Measurements from ENCODE around the gene AMOTL2. TPM values are rescaled to one million over a fixed set of nuclear protein-coding genes. Genes with fewer than 3 reads are reported as not detected.

The AMOTL2 gene
- total RNA-seq, 1 experiment from 2014 or later = 30.9 TPM

GRCh38 chr3:134364061-134364935, 9.9 kb downstream of the AMOTL2 start:
- Histone ChIP-seq H2AK5ac (ENCODE audit: insufficient read length, low read length) (no peak overlapping the region), H3K56ac (ENCODE audit: insufficient read length, low read depth, low read length) (no peak overlapping the region), H3K9me3 (ENCODE audit: control insufficient read depth, low read depth, low read length) (no peaks in the 10 kb centered on the region), H2AFZ (ENCODE audit: low read length) (no peak overlapping the region), H2BK120ac (ENCODE audit: low read depth, low read length, poor library complexity, severe bottlenecking) (peak overlapping the region; percentile 78), H3K14ac (ENCODE audit: insufficient read depth, low read length) (peak overlapping the region; percentile 90), H3K9ac (ENCODE audit: extremely low read depth, insufficient read length, low read length) (peak overlapping the region; percentile 29), H3K23ac (ENCODE audit: insufficient read length, low read depth, low read length) (no peak overlapping the region), H2BK12ac (ENCODE audit: insufficient read length, low read depth, low read length) (peak overlapping the region; percentile 78), H2BK20ac (ENCODE audit: low read depth, low read length, poor library complexity, severe bottlenecking) (peak overlapping the region; percentile 85), H3K4me2 (ENCODE audit: insufficient read depth, insufficient read length, low read length) (peak overlapping the region; percentile 11), H3K27me3 (ENCODE audit: insufficient read depth, low read length) (no peaks in the 10 kb centered on the region), H4K8ac (replicated peaks; ENCODE audit: insufficient read length, low read depth, low read length) (no peak overlapping the region), H2BK15ac (ENCODE audit: low read depth, low read length) (no peak overlapping the region), H3T11ph (ENCODE audit: low read length) (no peak overlapping the region), H3K4ac (ENCODE audit: low read depth, low read length) (peak overlapping the region; percentile 82), H3K79me1 (ENCODE audit: insufficient read depth, low read depth, low read length, poor library complexity, severe bottlenecking) (no peaks in the 10 kb centered on the region), H3K79me2 (ENCODE audit: insufficient read depth, low read length) (no peaks in the 10 kb centered on the region), H3K27ac (ENCODE audit: insufficient read length, low read depth, low read length) (peak overlapping the region; percentile 69), H3K18ac (ENCODE audit: insufficient read length, low read depth, low read length) (peak overlapping the region; percentile 89), H3K23me2 (ENCODE audit: insufficient read length, low read depth, low read length, poor library complexity, severe bottlenecking) (no peaks in the 10 kb centered on the region), H2BK5ac (ENCODE audit: insufficient read length, low read length) (peak overlapping the region; percentile 56), H3K4me1 (ENCODE audit: insufficient read depth, low read length) (peaks cover 21% of the 10 kb centered on the region; the same call in 1 of the 2 replicates), H4K91ac (ENCODE audit: insufficient read length, low read depth, low read length) (peak overlapping the region; percentile 96), H4K20me1 (ENCODE audit: control insufficient read depth, insufficient read depth, insufficient read length) (no peaks in the 10 kb centered on the region), H4K5ac (ENCODE audit: insufficient read length, low read depth, low read length) (no peak overlapping the region)
- no CpG with 5 or more reads among the region's 37 CpGs for WGBS (ENCODE audit: extremely low coverage, insufficient read length, low lambda C conversion rate)
- no peak for TF ChIP-seq CTCF (conservative IDR thresholded peaks at IDR 0.05)
- Mint-ChIP-seq H3K36me3 (ENCODE audit: insufficient read depth in 1 of 3, low read depth in 3 of 3) (peaks cover 70 to 90% (median 84%) of the 10 kb centered on the region in 3 experiments), H3K27ac (peak overlapping the region; percentile 95 to 99 (median 98)), H3K4me1 (peaks cover 41 to 53% of the 10 kb centered on the region in 2 experiments), H3K27me3 (ENCODE audit: low read depth) (no peaks in the 10 kb centered on the region; the same call in 1 of the 2 replicates), H3K9me3 (no peaks in the 10 kb centered on the region), H3K4me3 (peak overlapping the region; percentile 44 to 59)
- DNase-seq = peak; percentile 98

Data from H9 (cell line).